GM18502 (cell line): ENCODE data around the gene SLC17A1.

Experiments used
- ATAC-seq: cut with Tn5 transposase; IDR thresholded peaks from one replicate; pipeline ENCODE4 v1.9.1; 2021; ENCODE audit warnings: mild to moderate bottlenecking; ENCODE audit not compliant: unreplicated experiment, poor library complexity

SLC17A1 gene

GRCh38 chr6:25833136-25833535, 1.3 kb upstream of the SLC17A1 start:
- no peak for ATAC-seq

GRCh38 chr6:25832670-25833069, 818 bp upstream of the SLC17A1 start:
- no peak for ATAC-seq

GRCh38 chr6:25832307-25832662, 433 bp upstream of the SLC17A1 start:
- ATAC-seq = no peak

- no peak for ATAC-seq
Measured at GRCh38 chr6:25830458-25830857, 1.4 kb downstream of the SLC17A1 start.

GRCh38 chr6:25829375-25829774, 2.5 kb downstream of the SLC17A1 start:
- peak; percentile 65 for ATAC-seq

GRCh38 chr6:25821341-25821740, 10.5 kb downstream of the SLC17A1 start:
- ATAC-seq = no peak

- ATAC-seq = no peak
Measured at GRCh38 chr6:25816252-25816651, 15.6 kb downstream of the SLC17A1 start.

- ATAC-seq = no peak
Measured at GRCh38 chr6:25815194-25815593, 16.7 kb downstream of the SLC17A1 start.

GRCh38 chr6:25804804-25805203, 27.0 kb downstream of the SLC17A1 start:
- no peak for ATAC-seq

- no peak for ATAC-seq
Measured at GRCh38 chr6:25801436-25801835, 30.4 kb downstream of the SLC17A1 start.

GRCh38 chr6:25794784-25795183, 37.1 kb downstream of the SLC17A1 start:
- no peak for ATAC-seq

GRCh38 chr6:25793970-25794369, 37.9 kb downstream of the SLC17A1 start:
- ATAC-seq = no peak

- no peak for ATAC-seq
Measured at GRCh38 chr6:25792016-25792415, 39.8 kb downstream of the SLC17A1 start.

- no peak for ATAC-seq
Measured at GRCh38 chr6:25789475-25789874, 42.4 kb downstream of the SLC17A1 start.

GRCh38 chr6:25788305-25788922, 43.4 kb downstream of the SLC17A1 start:
- ATAC-seq = no peak

GRCh38 chr6:25787428-25787827, 44.4 kb downstream of the SLC17A1 start:
- no peak for ATAC-seq

- no peak for ATAC-seq
Measured at GRCh38 chr6:25781134-25781533, 50.7 kb downstream of the SLC17A1 start.

- no peak for ATAC-seq
Measured at GRCh38 chr6:25777856-25778649, 53.8 kb downstream of the SLC17A1 start.

- no peak for ATAC-seq
Measured at GRCh38 chr6:25777031-25777430, 54.8 kb downstream of the SLC17A1 start.

- ATAC-seq = no peak
Measured at GRCh38 chr6:25774120-25774715, 57.6 kb downstream of the SLC17A1 start.

- ATAC-seq = no peak
Measured at GRCh38 chr6:25769983-25770382, 61.9 kb downstream of the SLC17A1 start.

- ATAC-seq = no peak
Measured at GRCh38 chr6:25768566-25768965, 63.3 kb downstream of the SLC17A1 start.
